ENCODE measurements around the gene NUP58.
"Not testable (repeated sequence)": the region's sequence is repeated elsewhere in the genome, so short reads cannot be mapped to it uniquely, and the experiment has no call there.

Gene NUP58

DNA sequence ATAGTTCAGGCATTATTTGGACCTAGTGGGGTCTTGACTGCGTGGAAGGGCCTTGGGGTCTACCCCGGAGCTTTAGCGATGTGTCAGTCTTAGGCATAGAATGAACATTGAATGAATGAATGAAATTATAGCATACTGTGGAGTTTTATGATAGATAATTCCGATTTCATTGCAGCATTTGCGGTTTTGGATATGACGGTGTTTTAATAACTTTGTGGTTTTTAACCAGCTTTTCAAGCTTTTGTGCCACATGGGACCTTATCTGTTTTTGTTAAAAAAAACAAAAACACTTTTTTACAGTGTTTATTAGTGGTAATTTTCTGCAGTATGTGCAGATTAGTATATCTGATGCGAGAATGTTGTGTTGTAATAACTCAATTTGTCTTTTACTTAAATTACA, 696 bp downstream of the NUP58 start:
- DNase-seq (ENCODE audit: low read depth in 2 of 2): no peak

DNA sequence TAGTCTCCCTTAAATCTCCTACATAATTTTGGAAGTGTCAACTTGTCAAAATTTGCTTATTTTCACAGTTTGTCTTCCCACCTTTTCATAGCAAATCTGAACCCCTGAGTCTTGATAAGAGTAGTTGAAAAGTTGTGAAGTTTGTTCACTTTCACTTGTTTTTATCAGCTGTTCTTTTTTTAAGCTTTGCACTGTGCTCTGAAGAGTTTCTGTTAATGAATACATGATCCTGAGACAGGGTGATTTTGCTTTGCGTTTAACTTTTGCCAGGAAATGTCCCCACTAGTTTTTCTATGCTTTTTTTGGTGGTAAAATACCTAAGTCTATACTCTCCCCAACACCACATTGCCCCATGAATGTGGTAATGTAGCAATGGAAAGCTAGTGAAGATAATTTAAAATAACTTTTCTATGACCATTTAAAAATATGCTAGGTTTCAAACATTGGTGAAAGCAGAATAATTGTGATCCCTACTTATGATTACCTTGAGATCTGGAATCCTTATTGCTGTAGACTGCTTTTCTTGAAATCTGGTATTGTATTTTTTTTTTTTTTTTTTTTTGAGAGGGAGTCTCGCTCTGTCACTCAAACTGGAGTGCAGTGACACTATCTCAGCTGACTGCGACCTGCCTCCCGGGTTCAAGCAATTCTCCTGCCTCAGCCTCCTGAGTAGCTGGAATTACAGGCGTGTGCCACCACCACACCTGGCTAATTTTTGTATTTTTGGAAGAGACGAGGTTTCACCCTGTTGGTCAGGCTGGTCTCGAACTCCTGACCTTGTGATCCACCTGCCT, 5.4 kb downstream of the NUP58 start:
- DNase-seq (ENCODE audit: low read depth in 2 of 2): no peak

- no peak for DNase-seq (ENCODE audit: low read depth in 2 of 2)
These were observed 9.5 kb downstream of the NUP58 start for GRCh38 chr13:25310891-25311290.

GRCh38 chr13:25318946-25319345, 17.5 kb downstream of the NUP58 start:
- DNase-seq (ENCODE audit: low read depth in 2 of 2): not testable (repeated sequence)

DNA sequence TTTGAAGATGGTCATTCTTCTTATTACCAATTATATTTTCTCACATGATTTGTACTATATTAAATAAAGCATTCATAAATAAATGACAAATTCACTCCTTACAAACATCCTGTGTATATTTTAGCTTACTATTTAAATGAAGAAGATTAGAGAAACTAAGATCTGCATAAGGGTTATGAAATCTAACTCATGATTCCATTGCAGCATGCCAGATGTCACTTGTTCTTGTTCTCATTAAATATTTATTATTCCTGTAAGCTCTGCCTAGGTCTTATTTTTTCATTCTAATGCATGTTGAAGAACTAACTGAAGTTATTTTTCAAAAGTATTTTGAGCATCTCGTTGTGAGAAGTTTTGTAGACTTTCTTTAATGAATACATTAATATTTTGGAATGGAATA, 18.3 kb downstream of the NUP58 start:
- DNase-seq (ENCODE audit: low read depth in 2 of 2): no peak

- no peak for DNase-seq (ENCODE audit: low read depth in 2 of 2)
These were observed 22.7 kb downstream of the NUP58 start for GRCh38 chr13:25324100-25324499.

GRCh38 chr13:25329706-25330105, 28.3 kb downstream of the NUP58 start:
- DNase-seq (ENCODE audit: low read depth in 2 of 2): no peak

- no peak for DNase-seq (ENCODE audit: low read depth in 2 of 2)
These were observed 29.1 kb downstream of the NUP58 start for GRCh38 chr13:25330541-25330940.

GRCh38 chr13:25335856-25336255, 34.4 kb downstream of the NUP58 start:
- no peak for DNase-seq (ENCODE audit: low read depth in 2 of 2)

- no peak for DNase-seq (ENCODE audit: low read depth in 2 of 2)
These were observed 44.2 kb downstream of the NUP58 start for GRCh38 chr13:25345576-25345975.

- DNase-seq (ENCODE audit: low read depth in 2 of 2): no peak
These were observed 45.7 kb downstream of the NUP58 start for GRCh38 chr13:25347151-25347550.

- DNase-seq (ENCODE audit: low read depth in 2 of 2): no peak
These were observed 50.0 kb downstream of the NUP58 start for GRCh38 chr13:25351404-25351803.

DNA sequence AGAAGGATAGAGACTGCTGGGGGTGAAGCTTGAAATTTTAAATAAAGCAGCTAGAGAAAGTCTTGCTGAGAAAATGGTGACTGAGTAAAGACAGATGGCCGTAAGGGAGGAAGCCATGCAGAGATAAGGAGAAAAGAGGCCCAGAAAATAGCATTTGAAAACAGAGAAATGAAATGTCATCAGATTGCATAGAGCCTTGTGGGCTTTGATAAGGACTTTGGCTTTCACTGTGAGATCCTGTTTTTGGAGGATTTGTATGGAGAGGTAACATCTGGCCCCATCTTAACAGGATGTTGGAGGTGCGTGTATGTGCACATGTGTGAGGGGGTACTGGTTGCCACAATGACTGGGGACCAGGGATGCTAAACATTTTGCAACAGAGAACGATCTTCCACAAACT, 50.8 kb downstream of the NUP58 start:
- no peak for DNase-seq (ENCODE audit: low read depth in 2 of 2)

DNA sequence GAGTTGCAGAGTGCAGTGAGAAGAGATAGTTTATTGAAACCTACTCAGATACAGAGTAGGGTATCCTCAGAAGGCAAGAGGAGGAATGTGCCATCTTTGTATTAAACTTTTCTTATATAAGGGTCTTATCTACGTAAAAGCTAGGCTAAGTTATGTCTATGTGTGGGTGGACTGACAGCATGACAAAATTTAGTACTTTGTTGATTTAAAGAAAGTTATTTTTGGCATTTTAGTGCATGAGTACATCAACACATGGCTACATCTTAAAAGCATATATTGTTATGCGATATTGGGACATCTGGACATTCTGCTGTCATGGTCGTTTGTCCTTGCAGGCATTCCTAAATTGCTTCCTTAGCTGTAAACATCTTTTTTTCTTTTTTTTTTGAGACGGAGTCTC, 51.4 kb downstream of the NUP58 start:
- DNase-seq (ENCODE audit: low read depth in 2 of 2): no peak

GRCh38 chr13:25353344-25353743, 51.9 kb downstream of the NUP58 start:
- no peak for DNase-seq (ENCODE audit: low read depth in 2 of 2)

GRCh38 chr13:25354377-25354776, 53.0 kb downstream of the NUP58 start:
- no peak for DNase-seq (ENCODE audit: low read depth in 2 of 2)

DNA sequence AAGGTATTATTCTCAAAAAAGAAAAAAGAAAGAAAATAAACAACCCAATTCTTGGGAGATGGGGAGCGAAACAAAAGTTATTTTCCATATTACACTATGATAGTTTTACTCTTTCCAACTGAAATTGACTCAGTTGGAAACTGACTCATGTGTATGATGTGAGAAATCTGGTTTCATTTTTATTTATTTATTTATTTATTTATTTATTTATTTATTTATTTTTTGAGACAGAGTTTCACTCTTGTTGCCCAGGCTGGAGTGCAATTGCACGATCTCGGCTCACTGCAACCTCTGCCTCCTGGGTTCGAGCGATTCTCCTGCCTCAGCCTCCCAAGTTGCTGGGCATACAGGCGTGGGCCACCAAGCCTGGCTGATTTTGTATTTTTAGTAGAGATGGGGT, 59.0 kb downstream of the NUP58 start:
- DNase-seq (ENCODE audit: low read depth in 2 of 2): not testable (repeated sequence)

DNA sequence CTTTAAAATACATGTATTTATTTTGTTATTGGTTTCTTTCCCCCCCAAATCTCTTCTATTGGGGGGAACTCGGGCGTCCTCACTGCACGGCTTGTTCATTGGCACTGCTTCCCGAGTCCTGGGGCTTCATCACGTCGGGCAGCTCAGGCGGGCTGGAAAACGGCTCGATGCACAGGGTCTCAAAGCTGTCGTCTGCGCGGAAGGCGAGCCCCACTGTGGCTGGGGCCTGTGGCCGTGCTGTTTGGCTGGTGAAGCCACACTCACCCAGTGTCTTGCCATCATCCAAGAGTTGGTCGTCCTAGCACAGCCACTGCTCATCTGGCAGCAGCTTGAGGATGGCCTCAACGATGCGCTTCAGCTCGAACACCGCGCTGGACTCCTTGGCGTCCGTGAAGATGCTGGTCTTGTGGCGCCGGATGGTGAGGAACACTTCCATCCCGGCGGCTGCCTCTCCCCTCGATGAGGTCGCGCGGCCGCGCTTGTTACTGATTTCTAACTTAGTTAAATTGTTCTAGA, 64.4 kb downstream of the NUP58 start:
- no peak for DNase-seq (ENCODE audit: low read depth in 2 of 2)

DNA sequence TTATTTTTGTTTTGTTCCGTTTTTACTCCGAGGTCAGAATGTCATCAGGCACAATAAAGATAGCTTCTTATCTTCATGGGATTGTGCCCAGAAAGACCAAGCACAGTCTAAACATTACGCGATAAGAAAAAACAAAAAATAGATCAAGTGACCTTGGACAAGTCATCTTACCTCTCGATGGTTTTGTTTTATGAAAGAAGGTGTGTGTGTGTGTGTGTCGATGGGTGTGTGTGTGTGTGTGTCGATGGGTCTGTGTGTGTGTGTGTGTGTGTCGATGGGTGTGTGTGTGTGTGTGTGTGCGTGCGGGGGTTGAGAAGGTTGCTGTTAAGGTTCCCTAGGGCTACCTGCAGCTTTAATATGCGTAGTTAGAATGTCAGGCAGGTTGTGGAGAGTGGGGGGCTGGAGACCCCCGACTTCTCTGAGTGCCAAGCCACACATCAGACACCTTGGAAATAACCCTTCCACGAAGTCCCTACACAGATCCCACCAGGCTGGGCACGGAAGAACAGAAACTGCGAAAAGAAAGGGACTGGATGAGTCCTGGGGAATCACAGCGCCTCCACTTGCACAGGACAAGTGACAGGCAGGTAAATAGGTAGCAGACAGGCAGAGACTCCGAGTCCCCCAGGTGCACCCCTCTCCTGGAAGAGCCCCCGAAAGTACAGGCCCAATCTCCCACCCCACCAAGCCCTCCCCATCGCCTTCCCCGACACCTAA, 69.9 kb downstream of the NUP58 start:
- no peak for DNase-seq (ENCODE audit: low read depth in 2 of 2)

DNA sequence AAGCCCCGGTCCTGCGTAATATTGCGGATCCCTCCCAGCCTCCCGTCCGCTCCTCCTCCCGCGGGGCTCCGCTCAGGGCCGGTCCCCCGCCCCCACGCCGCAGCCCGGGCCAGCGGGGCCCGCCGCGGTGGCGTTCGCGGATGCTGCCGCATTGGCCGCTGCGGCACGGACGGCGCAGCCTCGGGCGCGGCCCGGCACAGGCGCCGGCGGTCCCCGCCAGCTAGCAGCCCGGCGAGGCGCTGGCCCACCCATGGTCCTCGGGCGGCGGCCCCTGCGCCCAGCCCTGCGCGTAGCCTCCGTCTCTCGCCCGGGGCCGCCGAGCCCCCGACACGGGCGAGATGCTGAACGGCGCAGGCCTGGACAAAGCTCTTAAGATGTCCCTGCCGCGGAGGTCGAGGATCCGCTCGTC, 70.5 kb downstream of the NUP58 start, which contains the start of gene ATP8A2:
TSS of gene ATP8A2 (plus strand) at position 100 of the 409 bp plus-strand sequence. CDS start at position 339, 239 bp downstream.
- no peak for DNase-seq (ENCODE audit: low read depth in 2 of 2)

- no peak for DNase-seq (ENCODE audit: low read depth in 2 of 2)
These were observed 71.1 kb downstream of the NUP58 start for GRCh38 chr13:25372284-25373081.

GRCh38 chr13:25375727-25376358, 74.4 kb downstream of the NUP58 start:
- peak in 1 of 2 donors; percentile 3 for DNase-seq (ENCODE audit: low read depth in 2 of 2)
